GM19324 (cell line): ENCODE measurements around the gene ORC5.

Source experiments
- ATAC-seq: cut with Tn5 transposase; IDR thresholded peaks from one replicate; pipeline ENCODE4 v1.9.1; 2021; ENCODE audit warnings: mild to moderate bottlenecking, moderate library complexity; ENCODE audit not compliant: unreplicated experiment, low FRiP score

The ORC5 gene

DNA sequence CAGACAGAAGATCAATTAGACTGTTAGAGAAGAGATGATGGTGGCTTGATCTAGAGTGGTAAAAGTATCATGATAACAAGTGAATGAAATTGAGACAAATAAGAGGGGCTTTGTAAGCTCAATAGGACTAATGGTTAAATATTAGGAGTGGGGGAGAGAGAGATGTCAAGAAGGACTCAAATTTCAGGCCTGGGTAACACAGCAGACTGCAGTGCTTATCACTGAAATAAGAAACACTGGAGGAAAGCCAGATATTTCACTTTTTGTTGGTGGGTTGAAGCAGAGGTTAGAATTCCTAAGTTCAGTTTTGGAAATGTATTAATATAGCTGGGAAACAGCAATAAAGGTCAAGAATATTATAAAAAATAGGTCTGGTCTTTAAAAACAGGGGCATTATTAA, 74.6 kb downstream of the ORC5 start:
- ATAC-seq: no peak

DNA sequence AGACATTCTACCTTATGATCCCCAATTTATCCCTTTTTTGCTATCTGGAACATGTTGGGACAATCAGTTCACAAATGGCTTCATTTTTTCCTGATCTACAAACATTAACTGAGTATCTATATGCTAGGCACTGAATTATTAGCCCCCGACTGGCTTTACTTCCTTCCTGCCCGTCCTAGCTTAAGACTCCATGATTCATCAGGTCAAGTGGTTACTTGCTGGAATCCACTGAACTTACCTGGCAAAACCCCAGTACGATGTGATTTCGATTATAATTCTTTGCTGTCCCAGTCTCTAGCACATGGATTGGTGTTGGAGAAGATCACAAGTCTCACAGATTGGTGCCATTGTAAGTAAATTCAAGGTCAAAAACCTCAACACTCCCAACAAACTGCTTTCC, 77.1 kb downstream of the ORC5 start:
- ATAC-seq: no peak

DNA sequence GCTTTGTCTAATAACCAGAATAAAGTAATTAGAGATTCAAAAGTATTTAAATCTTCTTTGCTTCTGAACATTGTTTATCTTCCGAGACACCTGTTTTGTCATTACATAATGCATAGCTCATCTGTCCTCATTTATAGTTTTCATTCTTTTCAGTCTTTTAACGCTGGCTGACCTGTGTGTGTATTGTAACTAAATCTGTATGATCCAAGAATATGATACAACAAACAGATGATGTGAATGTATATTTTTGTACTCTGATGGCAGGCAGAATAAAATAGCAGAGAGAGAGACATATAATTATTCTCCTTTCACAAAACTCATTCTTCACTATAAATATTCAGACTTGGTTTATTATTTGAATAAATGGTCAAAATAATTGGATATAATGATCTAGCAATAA, 80.6 kb downstream of the ORC5 start:
- ATAC-seq: no peak

DNA sequence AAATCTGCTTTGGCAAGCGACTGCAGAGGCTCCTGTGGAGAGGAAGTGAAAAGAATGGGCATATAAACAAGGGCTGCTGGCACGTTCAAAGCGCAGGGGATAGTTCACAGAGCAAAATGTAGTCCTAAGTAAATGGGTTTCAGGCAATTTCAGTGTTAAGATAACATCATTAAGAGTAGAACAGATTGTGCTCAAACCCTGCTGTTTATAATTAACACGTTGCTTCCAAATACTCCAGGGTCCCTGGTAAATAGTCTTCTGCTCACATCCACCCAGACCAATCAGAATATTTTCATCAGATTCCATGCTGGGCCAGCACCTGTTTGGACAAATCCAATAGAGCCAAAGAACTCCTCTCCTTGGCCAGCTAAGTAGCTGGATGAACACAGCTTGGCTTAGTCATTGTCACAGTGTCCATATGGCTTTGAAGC, 81.4 kb downstream of the ORC5 start:
- no peak for ATAC-seq

DNA sequence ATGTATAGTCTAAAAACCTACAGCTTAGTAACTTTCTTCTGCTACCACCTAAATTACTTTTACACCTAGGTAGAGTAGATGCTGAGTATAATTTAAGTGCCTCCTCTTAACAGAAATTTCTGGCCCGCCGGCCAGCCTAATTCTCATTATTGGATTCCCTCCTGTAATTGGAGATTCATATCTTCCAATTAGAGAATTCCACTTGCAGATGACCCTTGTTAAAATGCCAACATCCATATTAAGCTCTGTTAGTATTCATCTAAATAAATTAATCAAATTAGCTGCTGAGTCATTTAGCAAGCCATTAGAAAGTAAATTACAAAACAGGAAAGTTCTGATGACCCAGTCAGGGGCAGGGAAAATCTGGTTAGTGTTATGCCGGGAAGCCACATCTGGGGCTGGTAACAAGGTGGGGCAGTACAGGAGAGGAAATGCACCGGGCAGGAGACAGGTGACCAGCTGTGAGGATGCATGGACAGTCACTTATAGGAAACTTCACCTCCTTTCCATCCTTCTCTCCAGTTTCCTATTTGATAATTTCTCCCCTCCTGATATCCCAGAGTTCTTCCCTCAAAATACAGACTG, 82.8 kb downstream of the ORC5 start:
- no peak for ATAC-seq

DNA sequence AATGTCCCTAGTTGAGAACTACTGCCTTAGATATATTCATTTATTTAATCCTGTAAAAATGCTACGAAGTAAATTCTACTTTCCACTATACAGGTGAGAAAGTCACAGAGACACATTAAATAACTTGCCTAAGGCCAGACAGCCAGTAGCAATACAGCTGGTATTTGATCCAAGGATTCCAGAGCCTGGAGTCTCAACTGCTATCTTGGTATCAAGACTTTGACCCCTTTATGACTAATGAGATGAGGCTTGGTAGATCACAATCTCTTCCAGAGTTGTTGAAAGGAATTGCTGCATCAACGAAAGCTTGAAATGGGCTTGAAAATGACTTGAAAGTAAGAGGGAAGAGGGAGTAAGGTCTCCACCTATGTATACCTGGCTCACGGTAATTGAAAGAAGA, 83.3 kb downstream of the ORC5 start:
- ATAC-seq: no peak

DNA sequence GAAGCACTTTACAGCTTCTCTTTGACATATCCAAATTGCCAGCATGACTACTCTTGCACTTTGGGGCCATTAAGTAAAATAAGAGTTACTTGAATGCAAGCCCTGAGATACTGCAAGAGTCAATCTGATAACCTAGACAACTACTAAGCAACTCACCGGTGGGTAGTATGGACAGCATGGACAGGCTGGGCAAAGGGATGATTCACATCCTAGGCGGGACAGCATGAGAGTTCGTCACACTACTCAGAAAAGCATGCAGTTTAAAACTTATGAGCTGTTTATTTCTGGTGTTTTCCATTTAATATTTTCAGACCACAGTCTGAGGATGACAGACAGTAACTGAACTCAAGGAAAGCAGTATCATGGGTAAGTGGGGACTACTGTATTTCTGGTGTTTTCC, 84.0 kb downstream of the ORC5 start:
- ATAC-seq: no peak

DNA sequence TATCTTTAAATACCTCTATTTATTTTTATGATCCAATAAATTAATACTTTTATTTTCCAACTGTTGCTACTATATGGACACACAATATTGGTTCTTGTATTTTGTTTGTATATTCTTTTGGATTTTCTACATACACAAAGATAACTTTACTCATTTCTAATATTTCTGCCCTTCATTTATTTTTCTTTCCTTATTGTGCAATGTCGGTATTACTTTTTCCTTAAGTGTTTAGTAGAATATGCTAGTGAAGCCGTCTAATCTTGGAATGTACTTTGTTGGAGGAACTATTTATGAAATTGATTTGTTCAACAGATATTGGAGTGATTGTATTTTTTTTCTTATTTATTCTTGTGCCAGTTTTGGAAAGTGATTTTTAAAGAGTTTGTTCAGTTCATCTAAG, 94.0 kb downstream of the ORC5 start:
- no peak for ATAC-seq

DNA sequence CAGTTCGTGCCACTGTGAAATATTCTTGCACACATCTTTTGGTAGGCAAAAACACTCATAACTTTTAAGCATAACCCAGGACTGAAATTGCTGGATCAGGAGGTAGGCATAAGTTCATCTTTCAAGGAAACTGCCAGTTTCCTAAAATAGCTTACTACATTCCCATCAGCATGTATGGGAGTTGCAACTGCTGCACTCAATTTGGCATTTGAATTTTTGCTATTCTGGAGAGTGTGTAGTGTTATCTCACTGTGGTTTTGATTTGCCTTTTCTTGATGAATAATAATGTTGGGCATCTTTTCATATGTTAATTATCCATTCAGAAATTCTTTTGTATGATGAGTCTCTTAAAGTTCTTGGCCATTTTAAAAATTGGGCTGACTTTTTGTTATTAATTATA, 95.2 kb downstream of the ORC5 start:
- ATAC-seq: no peak

DNA sequence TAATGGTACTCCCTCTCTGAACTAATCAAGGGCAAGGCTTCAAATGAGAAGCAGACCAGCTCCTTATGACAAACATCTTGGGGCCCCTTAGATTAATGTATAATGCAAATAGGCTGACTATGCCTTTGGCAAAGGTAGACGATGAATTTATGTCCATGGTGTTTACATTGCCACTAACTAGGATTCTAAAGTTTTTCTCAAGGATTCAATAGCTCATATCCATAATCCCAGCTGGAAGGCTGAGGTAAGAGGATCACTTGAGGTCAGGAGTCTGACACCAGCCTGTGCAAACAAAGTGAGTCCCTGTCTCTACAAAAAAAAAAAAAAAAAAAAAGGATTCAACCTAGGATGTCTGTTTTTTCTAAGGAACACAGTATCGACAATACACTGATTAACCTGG, 96.5 kb downstream of the ORC5 start:
- ATAC-seq: no peak

DNA sequence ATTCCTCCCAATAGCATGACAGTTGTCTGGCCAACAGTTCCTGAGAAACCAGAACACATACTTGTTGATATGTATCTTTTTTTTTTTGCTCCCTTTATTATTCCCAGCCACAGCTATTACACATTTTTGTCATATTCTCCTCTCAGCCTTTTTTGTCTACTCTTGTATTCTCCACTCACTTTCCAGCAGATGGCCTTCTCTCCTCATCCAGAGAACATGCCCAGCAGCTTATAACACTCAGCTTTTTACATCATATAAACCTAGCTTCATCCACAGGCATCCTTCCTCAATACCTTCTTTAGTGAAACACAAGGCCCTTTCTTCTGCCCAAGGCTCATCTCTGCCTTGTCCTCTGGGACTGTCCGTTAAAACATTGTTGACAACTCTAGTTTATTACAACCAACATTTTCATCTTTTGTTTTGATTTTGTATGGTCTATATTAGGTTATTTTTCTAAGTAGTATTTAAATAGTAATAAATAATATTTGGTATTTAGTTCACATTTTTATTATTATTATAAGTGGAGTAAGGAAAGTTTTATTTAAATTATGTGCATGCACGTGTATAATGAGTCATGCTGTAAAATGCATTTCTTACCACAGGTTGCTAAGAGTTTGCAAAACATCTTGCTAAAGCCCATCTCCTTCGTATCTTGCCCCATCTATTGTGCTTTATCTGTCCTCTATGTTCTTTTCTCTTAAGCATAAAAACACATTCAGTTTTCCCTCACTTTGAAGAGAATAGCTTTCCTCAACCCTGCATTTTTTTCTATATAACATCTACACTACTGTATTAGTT, 101.5 kb downstream of the ORC5 start:
- ATAC-seq: no peak

DNA sequence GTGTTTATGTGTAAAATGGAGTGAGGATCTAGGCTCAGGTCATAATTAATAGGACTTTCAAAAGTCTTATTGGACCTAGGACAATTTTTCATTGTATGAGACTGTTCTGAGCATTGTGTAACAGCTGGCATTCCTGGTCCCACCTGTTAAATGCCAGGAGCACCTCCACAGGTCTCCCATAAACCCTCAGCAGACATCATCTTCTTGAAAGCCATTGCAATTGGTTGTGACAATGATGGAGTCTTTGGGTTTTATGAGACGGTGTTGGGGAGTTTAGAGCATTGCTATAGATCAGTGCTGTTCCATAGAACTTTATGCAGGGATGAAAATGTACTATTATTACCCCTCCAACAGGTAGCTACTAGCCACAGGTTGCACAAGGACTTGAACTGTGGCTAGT, 108.9 kb downstream of the ORC5 start:
- ATAC-seq: no peak

DNA sequence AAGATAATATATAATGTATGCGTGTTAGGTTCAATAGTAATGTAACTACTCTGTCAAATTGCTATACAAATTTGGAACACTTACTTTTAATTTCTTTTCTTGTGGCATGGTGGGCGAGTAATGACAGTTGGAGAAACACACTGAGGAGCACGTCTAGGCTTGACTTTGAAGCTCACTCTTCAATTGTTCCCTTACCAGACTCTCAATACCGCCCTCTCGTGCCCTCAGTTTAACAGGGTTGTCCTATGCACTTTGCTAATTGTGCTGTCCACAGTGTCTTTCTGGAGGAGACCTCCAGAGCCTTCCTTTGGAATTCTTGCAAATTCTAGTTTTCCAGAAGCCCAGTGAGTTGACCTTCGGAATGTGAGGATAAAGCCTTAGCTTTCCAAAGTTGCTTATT, 111.1 kb downstream of the ORC5 start:
- ATAC-seq: no peak

DNA sequence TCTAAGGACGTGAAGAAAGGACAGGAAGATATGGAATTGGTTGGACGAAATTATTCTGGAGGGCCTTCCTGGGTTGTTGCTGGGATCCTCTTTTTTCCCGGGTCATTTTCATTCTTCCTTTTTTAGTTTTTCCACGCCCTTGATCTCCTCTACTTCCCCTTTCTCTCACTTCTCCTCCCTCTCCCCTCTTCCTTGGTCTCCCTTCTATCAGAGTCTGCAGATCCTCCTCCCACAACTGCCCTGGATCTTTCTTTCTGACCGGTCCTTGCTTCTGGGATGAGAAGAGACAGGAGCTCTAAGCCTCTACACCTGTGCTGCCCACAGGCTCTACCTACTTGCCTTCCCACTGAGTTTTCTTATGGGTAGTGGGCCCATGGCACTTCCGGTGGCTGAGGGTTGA, 114.7 kb downstream of the ORC5 start:
- ATAC-seq: no peak

DNA sequence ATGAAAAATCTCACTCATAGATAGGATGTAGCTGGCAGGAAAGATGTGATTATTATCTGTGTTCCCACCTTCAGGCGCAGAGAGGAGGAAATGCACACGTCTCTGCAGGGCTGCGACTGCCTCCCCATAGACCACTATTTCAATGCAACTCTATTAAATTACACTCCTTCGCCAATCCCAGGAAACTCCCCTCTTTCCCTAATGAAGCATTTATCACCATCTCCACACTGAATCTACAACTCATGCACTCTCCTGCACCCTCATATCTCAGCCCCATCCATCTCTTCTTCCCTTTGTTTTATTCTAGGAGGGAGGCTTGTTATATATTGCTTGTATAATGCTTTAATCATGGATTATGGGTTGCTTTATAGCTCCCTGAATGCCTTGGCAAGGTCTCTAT, 116.6 kb downstream of the ORC5 start:
- ATAC-seq: no peak

DNA sequence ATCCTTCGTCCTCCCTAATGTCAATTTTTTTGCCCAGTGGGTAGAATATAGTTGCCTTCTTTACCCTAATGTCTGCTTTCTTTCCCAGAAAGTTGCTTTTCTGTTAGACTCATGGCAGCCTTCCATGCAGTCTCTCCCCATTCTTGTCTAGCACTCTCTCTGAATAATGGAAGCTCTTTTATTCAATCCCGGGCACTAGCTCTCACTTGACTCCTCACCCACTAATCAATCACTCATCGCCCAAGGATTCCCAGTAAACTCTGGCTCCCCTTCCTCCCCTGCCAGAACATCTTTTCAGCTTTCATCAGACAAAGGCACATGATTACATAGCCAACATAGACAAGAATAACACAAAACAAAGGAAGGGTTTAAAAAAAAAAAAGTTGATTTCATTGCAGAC, 118.2 kb downstream of the ORC5 start:
- no peak for ATAC-seq

DNA sequence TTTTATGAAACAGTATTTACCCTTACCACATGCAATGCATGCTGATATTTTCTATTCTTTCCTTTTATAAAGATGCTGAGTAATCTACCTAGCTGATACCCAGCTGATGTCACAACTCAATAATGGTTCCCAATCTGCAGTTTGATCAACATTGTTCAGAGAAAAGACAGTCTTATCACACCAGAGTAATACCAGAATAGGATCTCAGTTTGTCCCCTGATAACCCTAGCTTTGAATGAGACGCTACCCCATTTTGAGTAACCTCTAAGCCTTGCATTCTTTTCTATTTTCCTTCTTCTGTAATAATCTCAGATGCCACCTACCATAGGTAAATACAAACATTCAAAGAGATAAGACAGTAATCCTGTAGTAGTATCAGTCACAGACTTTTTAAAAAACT, 118.8 kb downstream of the ORC5 start:
- ATAC-seq: no peak
